ENCODE data around the gene CLCN3.

GRCh38 chr4:169744601-169745000 lies 124.2 kb downstream of the CLCN3 start:
- TF ChIP-seq CTCF (IDR thresholded peaks at IDR 0.05): no peak
- no peak for TF ChIP-seq POLR2AphosphoS5 (IDR thresholded peaks at IDR 0.05; ENCODE audit: insufficient read depth in 1 of 2, low read depth in 1 of 2)
- no peak for TF ChIP-seq POLR2A (IDR thresholded peaks at IDR 0.05)

Measured in vagina (tissue), 2 donors.